OCI-LY7 (cell line): ENCODE results near the gene HDAC9.

Experiments used
- CTCF ChIP-seq: fragments of 200-600 bp; sonication (generic); conservative IDR thresholded peaks from 2 replicates; pipeline ENCODE4 v1.5.1; 2014; ENCODE audit warnings: mild to moderate bottlenecking, antibody characterized with exemption, low read length, moderate library complexity, mixed read lengths
- EZH2phosphoT487 ChIP-seq: fragments of 200-600 bp; sonication (generic); IDR thresholded peaks from 2 replicates; pipeline ENCODE4 v1.6.1; 2018; ENCODE audit warnings: low read depth, borderline replicate concordance, mild to moderate bottlenecking, mixed run types, antibody characterized with exemption, low read length, moderate library complexity, mixed read lengths

GRCh38 chr7:18564779-18565178 lies 69.2 kb downstream of the HDAC9 start:
- TF ChIP-seq CTCF (no peak), EZH2phosphoT487 (no peak)
